ENCODE data around the gene REXO4. TPM values are rescaled to one million over a fixed set of nuclear protein-coding genes. Genes with fewer than 3 reads are reported as not detected.

REXO4 gene
- total RNA-seq, 1 experiment from 2014 or later, result 38.6 TPM

DNA sequence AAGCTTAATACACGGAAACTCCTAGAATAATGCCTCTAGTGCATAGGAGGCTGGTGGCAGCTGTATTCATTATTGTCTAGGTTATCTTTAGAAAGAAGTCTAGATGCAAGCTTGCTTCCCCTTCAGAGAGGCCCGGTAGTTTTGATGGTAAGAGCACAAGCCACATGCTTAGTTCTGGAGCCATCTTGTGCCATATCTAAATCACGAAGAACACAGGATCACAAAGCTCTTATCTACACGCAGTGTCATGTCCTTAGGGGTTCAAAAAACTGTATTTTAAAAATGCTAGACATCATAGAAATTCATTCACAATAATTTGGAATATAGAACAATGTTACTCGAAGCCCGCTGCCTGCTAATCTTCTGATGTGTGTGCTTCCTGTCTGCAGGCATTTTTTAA, 48.2 kb upstream of the REXO4 start:
- ATAC-seq (no peak), DNase-seq (ENCODE audit: low spot score) (no peak)
- H3K4me3 Mint-ChIP-seq, result no peak overlapping the region
- peaks cover 4% of the 10 kb centered on the region; the same call in 1 of the 2 replicates for H3K36me3 Mint-ChIP-seq
- ChIA-PET CTCF (interaction anchor here (1.3 kb wide), 1 partner anchor 21 kb away, joined by 4 read pairs; no protein-coding TSS in a partner anchor), POLR2A (no interaction called here)
- TF ChIP-seq, protein P1, sequence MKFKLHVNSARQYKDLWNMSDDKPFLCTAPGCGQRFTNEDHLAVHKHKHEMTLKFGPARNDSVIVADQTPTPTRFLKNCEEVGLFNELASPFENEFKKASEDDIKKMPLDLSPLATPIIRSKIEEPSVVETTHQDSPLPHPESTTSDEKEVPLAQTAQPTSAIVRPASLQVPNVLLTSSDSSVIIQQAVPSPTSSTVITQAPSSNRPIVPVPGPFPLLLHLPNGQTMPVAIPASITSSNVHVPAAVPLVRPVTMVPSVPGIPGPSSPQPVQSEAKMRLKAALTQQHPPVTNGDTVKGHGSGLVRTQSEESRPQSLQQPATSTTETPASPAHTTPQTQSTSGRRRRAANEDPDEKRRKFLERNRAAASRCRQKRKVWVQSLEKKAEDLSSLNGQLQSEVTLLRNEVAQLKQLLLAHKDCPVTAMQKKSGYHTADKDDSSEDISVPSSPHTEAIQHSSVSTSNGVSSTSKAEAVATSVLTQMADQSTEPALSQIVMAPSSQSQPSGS (CRISPR knock-in tag; IDR thresholded peaks at IDR 0.05; ENCODE audit: borderline replicate concordance, low read depth), result no peak
- TF ChIP-seq NFATC4 (CRISPR knock-in tag; IDR thresholded peaks at IDR 0.05), result no peak
- TF ChIP-seq CBFB (CRISPR knock-in tag; IDR thresholded peaks at IDR 0.05; ENCODE audit: low read depth), result no peak
- TF ChIP-seq, protein P2, sequence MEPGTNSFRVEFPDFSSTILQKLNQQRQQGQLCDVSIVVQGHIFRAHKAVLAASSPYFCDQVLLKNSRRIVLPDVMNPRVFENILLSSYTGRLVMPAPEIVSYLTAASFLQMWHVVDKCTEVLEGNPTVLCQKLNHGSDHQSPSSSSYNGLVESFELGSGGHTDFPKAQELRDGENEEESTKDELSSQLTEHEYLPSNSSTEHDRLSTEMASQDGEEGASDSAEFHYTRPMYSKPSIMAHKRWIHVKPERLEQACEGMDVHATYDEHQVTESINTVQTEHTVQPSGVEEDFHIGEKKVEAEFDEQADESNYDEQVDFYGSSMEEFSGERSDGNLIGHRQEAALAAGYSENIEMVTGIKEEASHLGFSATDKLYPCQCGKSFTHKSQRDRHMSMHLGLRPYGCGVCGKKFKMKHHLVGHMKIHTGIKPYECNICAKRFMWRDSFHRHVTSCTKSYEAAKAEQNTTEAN (CRISPR knock-in tag; IDR thresholded peaks at IDR 0.05), result no peak
- TF ChIP-seq GABPB1 (CRISPR knock-in tag; IDR thresholded peaks at IDR 0.05), result no peak
- no peak for TF ChIP-seq IRF1 (CRISPR knock-in tag; IDR thresholded peaks at IDR 0.05)
- no peak for TF ChIP-seq JUN (CRISPR knock-in tag; IDR thresholded peaks at IDR 0.05)
- peaks cover 16% of the 10 kb centered on the region for H3K4me1 Mint-ChIP-seq
- H3K27me3 Mint-ChIP-seq (ENCODE audit: low read depth), result no peaks in the 10 kb centered on the region
- no peak overlapping the region for H3K27ac Mint-ChIP-seq
- H3K9me3 Mint-ChIP-seq, result no peaks in the 10 kb centered on the region

GRCh38 chr9:133464638-133465037, 46.8 kb upstream of the REXO4 start:
- H3K36me3 Mint-ChIP-seq, result peaks cover 4% of the 10 kb centered on the region; the same call in 1 of the 2 replicates
- H3K4me3 Mint-ChIP-seq, result no peak overlapping the region
- no peaks in the 10 kb centered on the region for H3K27me3 Mint-ChIP-seq (ENCODE audit: low read depth)
- ChIA-PET POLR2A (no interaction called here), CTCF (interaction anchor here (0.6 to 3.3 kb wide), 3 partner anchors 14 to 87 kb away, joined by 3 to 25 read pairs (median 17); partner anchors contain the start of gene SLC2A6)
- H3K4me1 Mint-ChIP-seq, result peaks cover 20% of the 10 kb centered on the region
- no peak for ATAC-seq
- no peak for TF ChIP-seq EMX1 (CRISPR knock-in tag; IDR thresholded peaks at IDR 0.05)
- TF ChIP-seq NFE2L1 (CRISPR knock-in tag; IDR thresholded peaks at IDR 0.05), result no peak
- no peak for TF ChIP-seq HMGA2 (CRISPR knock-in tag; IDR thresholded peaks at IDR 0.05)
- TF ChIP-seq RELA (CRISPR knock-in tag; IDR thresholded peaks at IDR 0.05; ENCODE audit: borderline replicate concordance), result no peak
- TF ChIP-seq NR2C2 (CRISPR knock-in tag; IDR thresholded peaks at IDR 0.05), result no peak
- TF ChIP-seq CBFB (CRISPR knock-in tag; IDR thresholded peaks at IDR 0.05; ENCODE audit: low read depth), result no peak
- TF ChIP-seq FOXP1 (CRISPR knock-in tag; IDR thresholded peaks at IDR 0.05; ENCODE audit: borderline replicate concordance), result no peak
- no peak for TF ChIP-seq STAT6 (CRISPR knock-in tag; conservative IDR thresholded peaks at IDR 0.05; ENCODE audit: low read depth)
- no peak for TF ChIP-seq TEAD4 (CRISPR knock-in tag; IDR thresholded peaks at IDR 0.05)
- TF ChIP-seq ZNF138 (CRISPR knock-in tag; conservative IDR thresholded peaks at IDR 0.05), result no peak
- TF ChIP-seq E2F4 (CRISPR knock-in tag; IDR thresholded peaks at IDR 0.05; ENCODE audit: borderline replicate concordance, low read depth), result no peak
- TF ChIP-seq ARID4B (CRISPR knock-in tag; IDR thresholded peaks at IDR 0.05; ENCODE audit: borderline replicate concordance), result no peak
- TF ChIP-seq, protein P3, sequence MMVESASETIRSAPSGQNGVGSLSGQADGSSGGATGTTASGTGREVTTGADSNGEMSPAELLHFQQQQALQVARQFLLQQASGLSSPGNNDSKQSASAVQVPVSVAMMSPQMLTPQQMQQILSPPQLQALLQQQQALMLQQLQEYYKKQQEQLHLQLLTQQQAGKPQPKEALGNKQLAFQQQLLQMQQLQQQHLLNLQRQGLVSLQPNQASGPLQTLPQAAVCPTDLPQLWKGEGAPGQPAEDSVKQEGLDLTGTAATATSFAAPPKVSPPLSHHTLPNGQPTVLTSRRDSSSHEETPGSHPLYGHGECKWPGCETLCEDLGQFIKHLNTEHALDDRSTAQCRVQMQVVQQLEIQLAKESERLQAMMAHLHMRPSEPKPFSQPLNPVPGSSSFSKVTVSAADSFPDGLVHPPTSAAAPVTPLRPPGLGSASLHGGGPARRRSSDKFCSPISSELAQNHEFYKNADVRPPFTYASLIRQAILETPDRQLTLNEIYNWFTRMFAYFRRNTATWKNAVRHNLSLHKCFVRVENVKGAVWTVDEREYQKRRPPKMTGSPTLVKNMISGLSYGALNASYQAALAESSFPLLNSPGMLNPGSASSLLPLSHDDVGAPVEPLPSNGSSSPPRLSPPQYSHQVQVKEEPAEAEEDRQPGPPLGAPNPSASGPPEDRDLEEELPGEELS (CRISPR knock-in tag; IDR thresholded peaks at IDR 0.05), result no peak
- TF ChIP-seq JUN (CRISPR knock-in tag; IDR thresholded peaks at IDR 0.05), result no peak
- TF ChIP-seq JAZF1 (CRISPR knock-in tag; IDR thresholded peaks at IDR 0.05), result no peak
- no peak for DNase-seq (ENCODE audit: low spot score)
- H3K9me3 Mint-ChIP-seq, result no peaks in the 10 kb centered on the region
- H3K27ac Mint-ChIP-seq, result no peak overlapping the region
